ENCODE data around the gene CD79B. TPM values are rescaled to one million over a fixed set of nuclear protein-coding genes. Genes with fewer than 3 reads are reported as not detected.

The CD79B gene
- total and polyA plus RNA-seq, 2 experiments from 2014 or later, result 1.3 to 2.5 TPM

DNA sequence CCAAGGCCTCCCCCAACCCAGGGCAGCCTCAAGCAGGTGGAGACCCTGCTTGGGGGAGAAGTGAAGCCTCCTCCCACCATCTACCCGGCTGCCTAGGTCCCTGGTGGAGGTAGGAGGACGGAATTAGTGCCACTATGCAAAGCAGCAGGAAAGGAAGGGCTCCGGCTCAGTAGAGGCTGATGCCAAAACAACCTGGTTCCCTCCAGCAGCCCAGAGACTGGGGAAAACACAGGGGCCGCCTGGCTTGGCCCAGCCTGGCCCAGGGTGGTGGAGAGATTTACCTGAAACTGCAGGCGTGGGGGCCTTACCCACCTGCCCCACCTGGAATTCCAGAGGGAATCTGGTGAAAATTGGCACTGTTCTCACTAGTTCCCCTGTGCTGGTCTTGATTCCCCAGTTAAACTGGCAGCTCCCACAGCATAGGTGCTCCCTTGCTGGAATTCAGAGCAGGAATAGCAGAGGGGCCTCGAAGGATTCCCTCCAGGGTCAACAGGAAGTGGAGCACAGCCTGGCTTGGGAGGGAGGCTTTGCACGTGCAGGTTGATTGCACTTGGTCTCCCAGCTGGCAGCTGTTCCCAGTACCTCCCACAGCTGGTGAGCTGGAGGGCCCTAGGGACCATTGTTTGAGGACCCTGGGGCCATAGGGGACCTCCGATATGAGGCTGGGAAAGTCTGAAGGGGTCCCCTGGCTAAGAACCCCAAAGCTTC is 4.5 kb downstream of the CD79B start:
- TF ChIP-seq, protein P1, sequence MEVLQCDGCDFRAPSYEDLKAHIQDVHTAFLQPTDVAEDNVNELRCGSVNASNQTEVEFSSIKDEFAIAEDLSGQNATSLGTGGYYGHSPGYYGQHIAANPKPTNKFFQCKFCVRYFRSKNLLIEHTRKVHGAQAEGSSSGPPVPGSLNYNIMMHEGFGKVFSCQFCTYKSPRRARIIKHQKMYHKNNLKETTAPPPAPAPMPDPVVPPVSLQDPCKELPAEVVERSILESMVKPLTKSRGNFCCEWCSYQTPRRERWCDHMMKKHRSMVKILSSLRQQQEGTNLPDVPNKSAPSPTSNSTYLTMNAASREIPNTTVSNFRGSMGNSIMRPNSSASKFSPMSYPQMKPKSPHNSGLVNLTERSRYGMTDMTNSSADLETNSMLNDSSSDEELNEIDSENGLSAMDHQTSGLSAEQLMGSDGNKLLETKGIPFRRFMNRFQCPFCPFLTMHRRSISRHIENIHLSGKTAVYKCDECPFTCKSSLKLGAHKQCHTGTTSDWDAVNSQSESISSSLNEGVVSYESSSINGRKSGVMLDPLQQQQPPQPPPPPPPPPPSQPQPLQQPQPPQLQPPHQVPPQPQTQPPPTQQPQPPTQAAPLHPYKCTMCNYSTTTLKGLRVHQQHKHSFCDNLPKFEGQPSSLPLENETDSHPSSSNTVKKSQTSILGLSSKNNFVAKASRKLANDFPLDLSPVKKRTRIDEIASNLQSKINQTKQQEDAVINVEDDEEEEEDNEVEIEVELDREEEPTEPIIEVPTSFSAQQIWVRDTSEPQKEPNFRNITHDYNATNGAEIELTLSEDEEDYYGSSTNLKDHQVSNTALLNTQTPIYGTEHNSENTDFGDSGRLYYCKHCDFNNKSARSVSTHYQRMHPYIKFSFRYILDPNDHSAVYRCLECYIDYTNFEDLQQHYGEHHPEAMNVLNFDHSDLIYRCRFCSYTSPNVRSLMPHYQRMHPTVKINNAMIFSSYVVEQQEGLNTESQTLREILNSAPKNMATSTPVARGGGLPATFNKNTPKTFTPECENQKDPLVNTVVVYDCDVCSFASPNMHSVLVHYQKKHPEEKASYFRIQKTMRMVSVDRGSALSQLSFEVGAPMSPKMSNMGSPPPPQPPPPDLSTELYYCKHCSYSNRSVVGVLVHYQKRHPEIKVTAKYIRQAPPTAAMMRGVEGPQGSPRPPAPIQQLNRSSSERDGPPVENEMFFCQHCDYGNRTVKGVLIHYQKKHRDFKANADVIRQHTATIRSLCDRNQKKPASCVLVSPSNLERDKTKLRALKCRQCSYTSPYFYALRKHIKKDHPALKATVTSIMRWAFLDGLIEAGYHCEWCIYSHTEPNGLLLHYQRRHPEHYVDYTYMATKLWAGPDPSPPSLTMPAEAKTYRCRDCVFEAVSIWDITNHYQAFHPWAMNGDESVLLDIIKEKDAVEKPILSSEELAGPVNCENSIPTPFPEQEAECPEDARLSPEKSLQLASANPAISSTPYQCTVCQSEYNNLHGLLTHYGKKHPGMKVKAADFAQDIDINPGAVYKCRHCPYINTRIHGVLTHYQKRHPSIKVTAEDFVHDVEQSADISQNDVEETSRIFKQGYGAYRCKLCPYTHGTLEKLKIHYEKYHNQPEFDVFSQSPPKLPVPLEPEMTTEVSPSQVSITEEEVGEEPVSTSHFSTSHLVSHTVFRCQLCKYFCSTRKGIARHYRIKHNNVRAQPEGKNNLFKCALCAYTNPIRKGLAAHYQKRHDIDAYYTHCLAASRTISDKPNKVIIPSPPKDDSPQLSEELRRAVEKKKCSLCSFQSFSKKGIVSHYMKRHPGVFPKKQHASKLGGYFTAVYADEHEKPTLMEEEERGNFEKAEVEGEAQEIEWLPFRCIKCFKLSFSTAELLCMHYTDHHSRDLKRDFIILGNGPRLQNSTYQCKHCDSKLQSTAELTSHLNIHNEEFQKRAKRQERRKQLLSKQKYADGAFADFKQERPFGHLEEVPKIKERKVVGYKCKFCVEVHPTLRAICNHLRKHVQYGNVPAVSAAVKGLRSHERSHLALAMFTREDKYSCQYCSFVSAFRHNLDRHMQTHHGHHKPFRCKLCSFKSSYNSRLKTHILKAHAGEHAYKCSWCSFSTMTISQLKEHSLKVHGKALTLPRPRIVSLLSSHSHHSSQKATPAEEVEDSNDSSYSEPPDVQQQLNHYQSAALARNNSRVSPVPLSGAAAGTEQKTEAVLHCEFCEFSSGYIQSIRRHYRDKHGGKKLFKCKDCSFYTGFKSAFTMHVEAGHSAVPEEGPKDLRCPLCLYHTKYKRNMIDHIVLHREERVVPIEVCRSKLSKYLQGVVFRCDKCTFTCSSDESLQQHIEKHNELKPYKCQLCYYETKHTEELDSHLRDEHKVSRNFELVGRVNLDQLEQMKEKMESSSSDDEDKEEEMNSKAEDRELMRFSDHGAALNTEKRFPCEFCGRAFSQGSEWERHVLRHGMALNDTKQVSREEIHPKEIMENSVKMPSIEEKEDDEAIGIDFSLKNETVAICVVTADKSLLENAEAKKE (CRISPR knock-in tag; IDR thresholded peaks at IDR 0.05), result no peak
- TF ChIP-seq NANOG (IDR thresholded peaks at IDR 0.05; ENCODE audit: borderline replicate concordance), result no peak
- TF ChIP-seq POLR2AphosphoS5 (IDR thresholded peaks at IDR 0.05; ENCODE audit: low read depth), result no peak
- no peak for TF ChIP-seq ZNF114 (CRISPR knock-in tag; IDR thresholded peaks at IDR 0.05)
- TF ChIP-seq, protein P2, sequence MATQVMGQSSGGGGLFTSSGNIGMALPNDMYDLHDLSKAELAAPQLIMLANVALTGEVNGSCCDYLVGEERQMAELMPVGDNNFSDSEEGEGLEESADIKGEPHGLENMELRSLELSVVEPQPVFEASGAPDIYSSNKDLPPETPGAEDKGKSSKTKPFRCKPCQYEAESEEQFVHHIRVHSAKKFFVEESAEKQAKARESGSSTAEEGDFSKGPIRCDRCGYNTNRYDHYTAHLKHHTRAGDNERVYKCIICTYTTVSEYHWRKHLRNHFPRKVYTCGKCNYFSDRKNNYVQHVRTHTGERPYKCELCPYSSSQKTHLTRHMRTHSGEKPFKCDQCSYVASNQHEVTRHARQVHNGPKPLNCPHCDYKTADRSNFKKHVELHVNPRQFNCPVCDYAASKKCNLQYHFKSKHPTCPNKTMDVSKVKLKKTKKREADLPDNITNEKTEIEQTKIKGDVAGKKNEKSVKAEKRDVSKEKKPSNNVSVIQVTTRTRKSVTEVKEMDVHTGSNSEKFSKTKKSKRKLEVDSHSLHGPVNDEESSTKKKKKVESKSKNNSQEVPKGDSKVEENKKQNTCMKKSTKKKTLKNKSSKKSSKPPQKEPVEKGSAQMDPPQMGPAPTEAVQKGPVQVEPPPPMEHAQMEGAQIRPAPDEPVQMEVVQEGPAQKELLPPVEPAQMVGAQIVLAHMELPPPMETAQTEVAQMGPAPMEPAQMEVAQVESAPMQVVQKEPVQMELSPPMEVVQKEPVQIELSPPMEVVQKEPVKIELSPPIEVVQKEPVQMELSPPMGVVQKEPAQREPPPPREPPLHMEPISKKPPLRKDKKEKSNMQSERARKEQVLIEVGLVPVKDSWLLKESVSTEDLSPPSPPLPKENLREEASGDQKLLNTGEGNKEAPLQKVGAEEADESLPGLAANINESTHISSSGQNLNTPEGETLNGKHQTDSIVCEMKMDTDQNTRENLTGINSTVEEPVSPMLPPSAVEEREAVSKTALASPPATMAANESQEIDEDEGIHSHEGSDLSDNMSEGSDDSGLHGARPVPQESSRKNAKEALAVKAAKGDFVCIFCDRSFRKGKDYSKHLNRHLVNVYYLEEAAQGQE (IDR thresholded peaks at IDR 0.05; ENCODE audit: unreplicated experiment), result no peak
- no peak for TF ChIP-seq EZH2phosphoT487 (IDR thresholded peaks at IDR 0.05; ENCODE audit: unreplicated experiment)
- TF ChIP-seq, protein P3, sequence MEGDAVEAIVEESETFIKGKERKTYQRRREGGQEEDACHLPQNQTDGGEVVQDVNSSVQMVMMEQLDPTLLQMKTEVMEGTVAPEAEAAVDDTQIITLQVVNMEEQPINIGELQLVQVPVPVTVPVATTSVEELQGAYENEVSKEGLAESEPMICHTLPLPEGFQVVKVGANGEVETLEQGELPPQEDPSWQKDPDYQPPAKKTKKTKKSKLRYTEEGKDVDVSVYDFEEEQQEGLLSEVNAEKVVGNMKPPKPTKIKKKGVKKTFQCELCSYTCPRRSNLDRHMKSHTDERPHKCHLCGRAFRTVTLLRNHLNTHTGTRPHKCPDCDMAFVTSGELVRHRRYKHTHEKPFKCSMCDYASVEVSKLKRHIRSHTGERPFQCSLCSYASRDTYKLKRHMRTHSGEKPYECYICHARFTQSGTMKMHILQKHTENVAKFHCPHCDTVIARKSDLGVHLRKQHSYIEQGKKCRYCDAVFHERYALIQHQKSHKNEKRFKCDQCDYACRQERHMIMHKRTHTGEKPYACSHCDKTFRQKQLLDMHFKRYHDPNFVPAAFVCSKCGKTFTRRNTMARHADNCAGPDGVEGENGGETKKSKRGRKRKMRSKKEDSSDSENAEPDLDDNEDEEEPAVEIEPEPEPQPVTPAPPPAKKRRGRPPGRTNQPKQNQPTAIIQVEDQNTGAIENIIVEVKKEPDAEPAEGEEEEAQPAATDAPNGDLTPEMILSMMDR (conservative IDR thresholded peaks at IDR 0.05; ENCODE audit: low read depth in 2 of 2), result no peak
- no peak for TF ChIP-seq JUNB (IDR thresholded peaks at IDR 0.05; ENCODE audit: unreplicated experiment)
- TF ChIP-seq ZNF331 (CRISPR knock-in tag; IDR thresholded peaks at IDR 0.05; ENCODE audit: low read depth), result no peak
- Histone ChIP-seq H3K27ac (ENCODE audit: low read depth) (no peak overlapping the region), H3K4me1 (ENCODE audit: insufficient read depth) (peaks cover 14% of the 10 kb centered on the region; the same call in 1 of the 2 replicates), H4K20me1 (replicated peaks; ENCODE audit: insufficient read depth) (no peaks in the 10 kb centered on the region), H3K27me3 (ENCODE audit: insufficient read depth) (no peaks in the 10 kb centered on the region), H3K36me3 (ENCODE audit: insufficient read depth) (no peaks in the 10 kb centered on the region), H3K9me2 (ENCODE audit: insufficient read depth) (no peaks in the 10 kb centered on the region), H3K79me2 (replicated peaks; ENCODE audit: insufficient read depth) (no peaks in the 10 kb centered on the region), H3K4me3 (no peak overlapping the region), H3K4me2 (no peak overlapping the region), H3F3A (replicated peaks; ENCODE audit: low read depth) (no peaks in the 10 kb centered on the region), H2AFZ (peak overlapping the region; percentile 43; the same call in 1 of the 2 replicates)
- Mint-ChIP-seq H3K4me1 (peaks cover 13% of the 10 kb centered on the region), H3K27ac (no peak overlapping the region), H3K36me3 (ENCODE audit: low read depth) (no peaks in the 10 kb centered on the region), H3K9me3 (no peaks in the 10 kb centered on the region), H3K4me3 (no peak overlapping the region), H3K27me3 (ENCODE audit: insufficient read depth, low read depth, poor library complexity) (peaks cover 4% of the 10 kb centered on the region)
- no peak for DNase-seq (ENCODE audit: low spot score)
- ATAC-seq, result no peak

All from GM23338 (cell line).